Cardiac muscle cell (in vitro differentiated cells and primary cell): ENCODE data around the gene HSPB6. TPM values are rescaled to one million over a fixed set of nuclear protein-coding genes. Genes with fewer than 3 reads are reported as not detected.
A peak's percentile ranks its signal among the peaks of the same experiment; 100 is the strongest.

Experiments
- DNase-seq, 2 donors: peaks; one replicate each; pipeline versions ENCODE4 v3.0.0 to v3.0.0-alpha.2; 2010 to 2017; ENCODE audit warnings: low read depth in 1 of 2, low spot score in 1 of 2
- H3K27ac ChIP-seq: fragments of 200-600 bp; sonication (generic); 2 replicates; pipeline ENCODE4 v1.5.1; 2016
- H3K27me3 ChIP-seq: fragments of 200-600 bp; sonication (generic); 2 replicates; pipeline ENCODE4 v1.6.0; 2016; ENCODE audit warnings: control low read depth
- H3K36me3 ChIP-seq: fragments of 200-600 bp; sonication (generic); 2 replicates; pipeline ENCODE4 v1.5.1; 2016; ENCODE audit warnings: control low read depth
- H3K4me1 ChIP-seq: fragments of 200-600 bp; sonication (generic); 2 replicates; pipeline ENCODE4 v1.8.1; 2017; ENCODE audit warnings: low read depth, mild to moderate bottlenecking, mixed run types
- H3K4me3 ChIP-seq: fragments of 200-600 bp; sonication (generic); 2 replicates; pipeline ENCODE4 v1.5.1; 2016; ENCODE audit warnings: mild to moderate bottlenecking
- H3K9me3 ChIP-seq: fragments of 200-600 bp; sonication (generic); 2 replicates; pipeline ENCODE4 v1.5.1; 2017; ENCODE audit warnings: low read depth, mild to moderate bottlenecking, control low read depth
- polyA plus RNA-seq: library from polyadenylated mRNA; unstranded; fragments of >200 nt; fragmentation: Nextera tagmentation; extraction: Ambion mirVana; gene quantifications from 2 replicates; pipeline ENCODE4 v1.2.1, GENCODE V29; 2016
- total RNA-seq: library from RNA; depleted of rRNA; stranded (reverse); fragments of >200 nt; gene quantifications from 2 replicates; pipeline ENCODE4 v1.2.3, GENCODE V29; 2016
- TF ChIP-seq, protein P1 (sequence below): IDR thresholded peaks from 2 replicates; pipeline ENCODE4 v1.5.1; 2012; ENCODE audit warnings: low read depth, mild to moderate bottlenecking, low read length

Gene HSPB6
- total and polyA plus RNA-seq, 2 experiments from 2014 or later = 0.51 to 2.6 TPM

- H3K27me3 ChIP-seq = no peaks in the 10 kb centered on the region
- H3K4me1 ChIP-seq = peaks cover 6% of the 10 kb centered on the region
- no peaks in the 10 kb centered on the region for H3K9me3 ChIP-seq
- H3K4me3 ChIP-seq = peak overlapping the region; percentile 87
- H3K36me3 ChIP-seq = peaks cover 29% of the 10 kb centered on the region
- TF ChIP-seq, protein P1, sequence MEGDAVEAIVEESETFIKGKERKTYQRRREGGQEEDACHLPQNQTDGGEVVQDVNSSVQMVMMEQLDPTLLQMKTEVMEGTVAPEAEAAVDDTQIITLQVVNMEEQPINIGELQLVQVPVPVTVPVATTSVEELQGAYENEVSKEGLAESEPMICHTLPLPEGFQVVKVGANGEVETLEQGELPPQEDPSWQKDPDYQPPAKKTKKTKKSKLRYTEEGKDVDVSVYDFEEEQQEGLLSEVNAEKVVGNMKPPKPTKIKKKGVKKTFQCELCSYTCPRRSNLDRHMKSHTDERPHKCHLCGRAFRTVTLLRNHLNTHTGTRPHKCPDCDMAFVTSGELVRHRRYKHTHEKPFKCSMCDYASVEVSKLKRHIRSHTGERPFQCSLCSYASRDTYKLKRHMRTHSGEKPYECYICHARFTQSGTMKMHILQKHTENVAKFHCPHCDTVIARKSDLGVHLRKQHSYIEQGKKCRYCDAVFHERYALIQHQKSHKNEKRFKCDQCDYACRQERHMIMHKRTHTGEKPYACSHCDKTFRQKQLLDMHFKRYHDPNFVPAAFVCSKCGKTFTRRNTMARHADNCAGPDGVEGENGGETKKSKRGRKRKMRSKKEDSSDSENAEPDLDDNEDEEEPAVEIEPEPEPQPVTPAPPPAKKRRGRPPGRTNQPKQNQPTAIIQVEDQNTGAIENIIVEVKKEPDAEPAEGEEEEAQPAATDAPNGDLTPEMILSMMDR = no peak
- H3K27ac ChIP-seq = peak overlapping the region; percentile 96
- no peak for DNase-seq
Observed at GRCh38 chr19:35719402-35720162, 37.2 kb downstream of the HSPB6 start.

GRCh38 chr19:35718345-35719041, 38.3 kb downstream of the HSPB6 start:
- H3K9me3 ChIP-seq = no peaks in the 10 kb centered on the region
- no peaks in the 10 kb centered on the region for H3K27me3 ChIP-seq
- peak overlapping the region; percentile 87 for H3K4me3 ChIP-seq
- TF ChIP-seq, protein P1 = no peak
- peak overlapping the region; percentile 96 for H3K27ac ChIP-seq
- peaks cover 18% of the 10 kb centered on the region for H3K36me3 ChIP-seq
- peak; percentile 24 to 41 for DNase-seq
- peaks cover 6% of the 10 kb centered on the region for H3K4me1 ChIP-seq

DNA sequence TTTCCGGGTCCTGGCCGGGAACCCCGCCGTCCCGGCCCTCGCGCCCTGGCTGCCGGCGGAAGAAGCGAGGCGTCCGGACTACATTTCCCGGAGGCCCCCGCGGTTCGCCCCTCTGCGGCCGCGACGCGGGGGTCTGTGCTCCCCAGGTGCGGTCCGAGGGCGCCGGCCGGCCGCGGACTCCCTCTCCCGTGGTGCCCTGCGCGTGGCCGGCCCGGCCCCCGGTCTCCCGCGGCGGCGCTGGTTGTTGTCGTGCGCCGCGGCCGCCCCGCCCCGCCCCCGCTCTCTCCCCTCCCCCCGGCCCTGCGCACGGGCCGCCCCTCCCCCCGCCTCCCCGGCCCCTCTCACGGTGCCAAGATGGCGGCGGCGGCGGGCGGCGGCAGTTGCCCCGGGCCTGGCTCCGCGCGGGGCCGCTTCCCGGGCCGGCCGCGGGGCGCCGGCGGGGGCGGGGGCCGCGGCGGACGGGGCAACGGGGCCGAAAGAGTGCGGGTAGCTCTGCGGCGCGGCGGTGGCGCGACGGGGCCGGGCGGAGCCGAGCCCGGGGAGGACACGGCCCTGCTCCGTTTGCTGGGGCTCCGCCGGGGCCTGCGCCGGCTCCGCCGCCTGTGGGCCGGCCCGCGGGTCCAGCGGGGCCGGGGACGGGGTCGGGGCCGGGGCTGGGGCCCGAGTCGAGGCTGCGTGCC, 39.0 kb downstream of the HSPB6 start, which contains the start of gene KMT2B:
Gene KMT2B (plus strand): TSS at position 339 of the 680 bp plus-strand sequence. CDS start 16 bp downstream, at position 355.
- peaks cover 6% of the 10 kb centered on the region for H3K4me1 ChIP-seq
- DNase-seq = peak; percentile 97 to 98

DNA sequence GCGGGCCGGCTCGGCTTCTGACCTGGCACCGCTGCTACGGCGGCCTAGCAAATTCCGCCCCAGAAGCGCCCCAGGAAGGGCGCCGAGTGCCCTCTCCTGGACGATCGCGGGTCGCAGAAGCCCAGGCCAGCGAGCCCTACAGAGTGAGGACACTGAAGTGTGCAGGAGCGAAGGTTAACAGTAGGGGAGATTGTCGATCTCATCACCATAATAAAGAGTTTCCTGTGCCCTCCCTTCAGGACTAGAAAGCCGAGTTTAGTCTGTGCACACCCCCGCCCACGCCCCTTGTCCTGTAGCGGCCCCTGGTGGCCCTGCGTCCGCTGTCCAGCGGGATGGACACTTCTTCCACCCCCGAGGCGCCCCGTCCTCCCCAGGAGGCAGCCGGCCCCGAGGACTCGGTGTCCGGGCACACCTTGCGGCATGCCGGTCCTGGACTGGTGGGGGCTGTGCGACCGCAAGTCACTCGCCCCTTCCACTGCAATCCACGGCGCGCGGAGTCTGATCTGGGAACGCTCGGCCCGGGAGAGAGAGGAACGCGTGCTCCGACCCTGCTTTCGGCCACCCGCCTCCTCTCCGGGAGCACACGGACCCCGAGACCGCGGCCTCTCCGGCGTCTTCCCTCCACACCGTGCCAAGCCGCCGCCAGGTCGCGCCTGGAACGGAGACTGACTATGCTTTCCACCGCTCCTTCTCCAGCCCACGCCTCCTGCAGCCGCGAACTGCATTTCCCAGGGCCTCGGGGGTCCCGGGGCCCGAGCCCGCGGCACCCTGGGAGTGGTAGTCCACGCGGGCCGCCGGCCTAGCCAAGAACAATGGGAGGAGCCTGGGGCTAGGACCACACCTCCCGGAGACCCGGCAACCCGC, 39.8 kb downstream of the HSPB6 start:
- TF ChIP-seq, protein P1 = peak; percentile 87

More for the DNA sequence above, 39.0 kb downstream of the HSPB6 start, which contains the start of gene KMT2B:
- Histone ChIP-seq H3K4me3 (peak within 1 kb of the TSS; percentile 87), H3K9me3 (no peaks in the 10 kb centered on the region), H3K27me3 (no peaks in the 10 kb centered on the region), H3K36me3 (peaks cover 12% of the 10 kb centered on the region), H3K27ac (peak within 1 kb of the TSS; percentile 96)
- TF ChIP-seq, protein P1 = no peak

More for the DNA sequence above, 39.8 kb downstream of the HSPB6 start:
- Histone ChIP-seq H3K27me3 (no peaks in the 10 kb centered on the region), H3K9me3 (no peaks in the 10 kb centered on the region), H3K27ac (peak overlapping the region; percentile 87), H3K4me3 (peak overlapping the region; percentile 70), H3K4me1 (peaks cover 6% of the 10 kb centered on the region), H3K36me3 (peaks cover 4% of the 10 kb centered on the region)
- peak; percentile 84 to 91 for DNase-seq
